GM19239 (cell line): ENCODE data around the gene IFT27.

Experiments used
- DNase-seq: peaks from one replicate; pipeline ENCODE4 v3.0.0; 2011; ENCODE audit warnings: low spot score; ENCODE audit not compliant: insufficient read length
- FAIRE-seq: peaks from 2 replicates; lab custom pipeline; 2011; peaks lifted over from hg19 to GRCh38; lab: Jason Lieb, UNC

The IFT27 gene

DNA sequence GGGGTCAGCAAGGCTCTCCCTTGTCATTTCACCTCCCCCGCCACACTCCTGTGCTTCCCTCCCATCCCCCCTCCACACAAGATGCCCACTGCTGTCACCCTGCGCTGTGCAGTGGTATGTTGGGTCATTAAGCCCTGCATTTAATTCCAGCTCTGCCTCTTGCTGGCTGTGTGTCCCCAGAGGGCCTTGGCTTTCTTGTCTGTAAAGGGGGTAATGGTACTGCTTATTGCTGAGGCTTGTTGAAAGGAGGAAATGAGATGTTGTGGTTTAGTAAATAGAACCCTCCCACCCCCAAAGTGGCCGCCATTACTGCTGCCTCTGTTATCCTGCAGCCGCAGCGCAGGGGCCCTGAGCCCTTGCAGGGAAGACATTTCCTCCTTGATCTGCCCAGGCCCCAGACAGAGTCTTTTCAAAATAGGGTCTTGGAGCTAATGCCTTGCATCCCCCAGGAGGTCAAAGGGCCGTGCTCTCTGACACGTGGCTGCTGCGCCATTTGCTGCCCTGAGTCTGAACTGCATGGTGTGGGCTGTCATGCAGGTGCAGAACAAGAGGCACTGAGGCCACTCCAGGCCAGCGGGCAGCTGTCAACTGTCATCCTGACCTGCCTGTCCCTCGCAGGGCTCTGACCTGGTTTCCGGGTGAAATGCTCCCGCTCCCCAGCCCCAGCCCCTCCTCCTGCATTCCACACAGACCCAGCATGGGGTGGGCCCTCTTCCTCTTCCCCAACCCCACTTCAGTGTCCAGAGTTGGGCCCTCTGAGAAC, 22.2 kb upstream of the IFT27 start:
- no peak for FAIRE-seq
- DNase-seq = no peak

DNA sequence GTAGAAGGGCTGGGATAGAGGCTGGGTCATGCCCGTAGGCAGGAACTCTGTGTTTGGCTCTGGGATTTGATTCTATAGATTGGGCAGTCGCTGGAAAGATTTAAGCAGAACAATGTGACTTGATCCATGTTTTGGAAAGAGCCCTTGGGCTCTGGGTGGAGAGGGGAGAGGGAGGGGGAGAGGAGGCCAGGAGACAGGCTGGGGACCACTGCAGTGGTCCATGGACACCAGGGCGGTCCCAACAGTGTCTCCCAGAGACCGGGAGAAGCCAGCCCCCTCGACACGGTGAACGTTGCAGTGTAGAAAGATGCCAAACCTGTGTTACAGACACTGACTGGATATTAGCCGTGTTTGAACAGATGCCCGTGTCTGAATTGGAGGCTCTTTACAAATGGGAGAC, 21.5 kb upstream of the IFT27 start:
- FAIRE-seq (no peak), DNase-seq (no peak)

DNA sequence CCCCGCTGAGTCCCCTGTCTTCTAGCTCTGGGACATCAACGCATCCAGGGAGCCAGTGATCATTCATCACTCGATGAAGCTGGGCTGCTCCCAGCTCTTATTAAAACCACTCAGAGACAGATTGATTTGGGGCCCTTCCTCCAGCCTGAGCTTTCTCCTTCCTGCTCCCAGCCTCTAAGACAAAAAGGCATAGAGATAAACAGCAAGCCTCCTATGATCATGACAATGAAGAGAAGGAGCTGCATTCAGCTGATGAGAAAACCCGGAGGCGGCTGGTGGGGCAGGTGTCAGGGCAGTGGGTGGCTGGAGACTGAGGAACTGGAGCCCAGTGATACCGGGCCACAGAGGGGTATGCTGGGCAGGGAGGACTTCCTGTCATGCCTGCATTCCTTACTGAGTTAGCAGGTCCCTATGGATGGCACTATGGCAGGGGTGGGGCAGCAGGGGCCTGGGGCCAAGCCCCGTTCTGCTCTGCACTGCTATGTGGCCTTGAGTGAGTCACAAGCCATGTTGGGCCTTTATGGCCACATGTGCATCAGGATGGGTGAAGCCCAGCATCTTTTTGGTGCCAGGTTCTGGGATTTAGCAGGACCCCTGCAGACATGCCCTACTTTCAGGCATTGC, 20.7 kb upstream of the IFT27 start:
- no peak for FAIRE-seq
- no peak for DNase-seq

DNA sequence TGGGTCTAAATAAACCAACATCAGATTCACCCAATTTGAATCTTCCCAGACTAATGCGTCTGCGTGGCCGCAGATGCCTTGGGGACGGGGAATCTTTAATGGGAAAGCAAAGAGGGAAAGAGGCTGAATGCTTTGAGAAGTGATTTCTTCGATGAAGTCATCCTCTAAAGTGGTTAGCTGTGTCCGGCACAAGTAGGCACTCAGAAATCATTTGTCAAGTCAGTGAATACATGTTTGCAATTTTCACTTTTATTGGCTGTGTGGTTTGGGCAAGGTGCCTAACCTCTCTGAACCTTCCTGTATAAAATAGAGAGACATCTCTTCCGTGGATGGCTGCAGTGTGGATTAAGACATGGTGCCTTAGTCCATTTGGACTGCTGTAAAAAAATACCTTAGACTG, 19.7 kb upstream of the IFT27 start:
- no peak for DNase-seq
- FAIRE-seq = no peak

DNA sequence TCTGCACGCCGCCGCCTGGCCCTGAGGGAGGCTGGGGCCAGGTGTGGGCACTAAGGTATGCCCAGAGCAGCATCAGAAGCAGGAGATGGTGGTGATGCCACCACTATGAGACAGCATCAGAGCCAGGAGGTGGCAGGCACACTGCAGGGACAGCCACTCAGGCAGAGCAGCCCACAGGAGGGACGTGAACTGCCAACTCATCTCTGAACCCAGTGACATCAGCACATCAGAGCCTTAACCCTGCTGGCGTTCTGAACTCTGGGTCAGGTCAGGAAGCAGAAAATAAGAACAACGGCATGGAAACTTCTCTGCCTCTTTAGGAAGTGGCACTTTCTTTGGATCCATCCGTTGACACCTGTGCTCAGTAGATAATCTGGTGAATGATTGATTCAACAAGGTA, 14.7 kb upstream of the IFT27 start:
- peak; percentile 80 for FAIRE-seq
- no peak for DNase-seq

DNA sequence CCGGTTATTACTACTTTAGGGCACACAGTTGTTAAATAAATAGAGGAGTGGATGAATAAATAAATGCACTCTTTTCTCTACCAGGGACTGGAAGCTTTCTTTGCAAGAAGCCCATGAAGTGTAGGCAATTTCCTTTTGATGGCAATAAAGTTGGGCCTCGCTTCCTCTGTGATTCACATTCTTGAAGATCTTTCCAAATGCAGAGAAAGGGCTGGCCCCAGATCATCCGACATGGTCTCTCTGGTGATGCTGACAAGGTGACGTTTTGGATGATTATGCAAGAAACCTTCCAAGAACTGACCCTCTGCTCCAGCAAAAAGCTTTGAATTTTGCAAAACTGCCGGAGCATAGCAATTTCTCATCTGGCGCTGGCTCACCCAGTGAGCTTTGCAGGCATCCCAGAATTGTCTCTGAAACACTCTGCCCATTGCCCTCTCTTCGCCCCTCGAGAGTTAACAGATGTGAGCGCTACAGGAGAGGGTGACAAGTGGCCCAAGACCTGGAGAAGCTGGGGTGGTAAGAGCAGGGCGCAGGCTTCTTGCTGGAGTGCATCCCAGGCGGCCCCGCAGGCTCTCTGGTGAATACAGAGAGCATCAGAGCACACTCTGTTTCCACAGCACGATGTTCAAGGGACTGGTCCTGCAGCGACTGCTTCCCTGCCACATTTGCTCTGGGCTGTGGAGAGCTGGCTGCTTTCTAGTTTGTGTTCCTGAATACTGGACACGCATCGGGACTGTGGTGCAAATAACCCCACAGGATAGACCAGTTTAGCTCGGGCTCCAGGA, 11.5 kb upstream of the IFT27 start:
- no peak for DNase-seq
- FAIRE-seq = no peak

DNA sequence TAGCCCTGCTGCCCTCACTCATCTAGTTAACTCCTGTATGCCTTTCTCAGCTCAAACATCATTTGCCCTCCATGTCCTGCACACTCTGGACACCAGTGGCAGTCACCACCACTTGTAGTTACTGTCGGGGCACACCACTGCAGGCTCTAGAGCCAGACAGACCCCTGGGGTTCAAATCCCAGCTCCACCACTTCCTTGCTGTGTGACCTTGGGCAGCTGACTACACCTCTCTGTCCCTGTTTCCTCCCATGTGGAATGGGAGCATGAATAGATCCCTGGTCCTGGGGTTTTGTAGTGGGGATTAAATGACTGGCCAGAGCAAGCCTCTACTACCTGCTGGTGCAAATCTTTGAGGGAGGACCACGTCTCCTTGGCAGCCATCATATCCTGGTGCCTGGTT, 7.8 kb upstream of the IFT27 start:
- no peak for FAIRE-seq
- DNase-seq = no peak

DNA sequence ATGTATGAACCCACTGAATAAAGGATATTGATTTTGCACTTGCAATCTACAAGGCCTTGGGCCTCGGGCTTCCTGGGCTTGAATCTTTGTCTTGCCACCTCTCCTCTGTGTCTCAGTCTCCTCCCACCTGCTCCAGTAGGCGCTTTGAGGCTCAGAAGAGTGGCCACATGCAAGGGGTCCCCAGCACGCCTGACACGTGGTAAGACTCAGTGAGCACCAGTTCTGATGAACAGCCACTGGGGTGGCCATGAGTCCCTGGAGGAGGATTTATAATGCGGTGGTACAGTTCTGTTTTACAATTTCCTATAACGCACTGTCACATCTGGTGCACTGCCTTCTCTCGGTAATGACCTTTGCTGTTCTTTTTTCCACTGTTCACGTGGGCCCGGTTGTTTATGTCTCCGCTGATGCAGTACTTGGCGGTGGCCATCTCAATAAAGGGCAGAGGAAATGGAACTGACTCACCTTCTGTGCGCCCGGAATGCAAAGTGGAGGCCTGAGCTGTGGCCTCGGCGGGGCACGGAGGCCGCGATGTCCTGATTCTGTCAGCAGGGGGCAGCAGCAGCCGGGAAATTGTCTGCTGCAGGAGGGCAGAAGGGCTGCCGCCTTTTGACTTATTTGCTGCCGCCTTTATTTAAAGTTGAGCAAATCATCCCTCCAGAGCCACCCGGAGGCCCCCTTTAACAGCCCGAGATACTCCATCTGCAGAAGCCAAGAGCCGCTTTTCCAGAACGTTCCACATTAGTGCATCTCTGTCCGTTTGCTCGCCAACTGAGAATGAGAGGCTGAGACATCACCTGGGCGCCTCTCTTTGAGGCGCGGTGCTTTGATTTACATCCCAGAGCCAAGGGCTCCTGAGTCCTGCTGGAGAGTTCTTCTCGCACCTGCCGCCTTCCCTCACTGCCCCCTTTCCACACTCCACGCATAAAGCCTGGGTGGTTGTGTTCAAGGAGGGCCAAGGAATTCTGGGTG, 6.0 kb upstream of the IFT27 start:
- DNase-seq (peak; percentile 79), FAIRE-seq (peak; percentile 97)

DNA sequence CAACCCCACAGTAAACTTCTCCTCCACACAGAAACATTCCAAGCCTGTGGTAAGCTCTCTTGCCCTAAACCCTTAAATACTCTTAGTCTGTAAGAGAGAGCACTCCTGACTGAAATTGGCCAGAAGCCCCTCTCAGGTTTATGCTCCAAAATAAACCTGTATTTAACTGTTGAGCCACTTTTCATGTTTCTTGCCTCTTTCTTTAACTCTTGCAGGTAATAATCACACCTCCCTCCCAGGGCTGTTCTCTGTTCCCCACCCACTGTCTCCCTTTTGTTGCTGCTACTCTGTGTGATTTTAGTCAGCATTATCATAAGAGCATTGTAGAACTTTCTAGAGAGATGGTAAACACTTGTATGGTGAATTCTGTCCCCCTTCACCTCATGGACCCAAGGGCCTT, 2.1 kb upstream of the IFT27 start:
- FAIRE-seq = no peak
- DNase-seq = no peak

DNA sequence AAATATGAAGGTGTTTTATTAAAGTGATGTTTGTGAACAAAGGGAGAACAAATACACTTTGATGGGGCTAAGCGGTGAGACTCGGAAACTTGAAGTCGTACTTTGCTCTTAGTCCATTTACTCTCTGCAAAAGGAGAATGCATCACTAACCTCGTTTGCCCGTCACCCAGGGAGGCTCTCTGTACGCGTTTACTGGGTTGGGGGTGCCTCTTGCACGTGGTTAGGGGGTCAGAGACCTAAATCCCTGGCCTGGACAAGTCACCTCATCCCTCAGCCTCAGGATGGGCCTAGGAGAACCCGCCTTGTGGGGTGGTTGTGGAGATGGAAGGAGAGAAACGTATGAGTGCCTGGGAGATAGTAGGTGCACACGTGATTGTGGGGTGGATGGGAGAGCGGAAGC, 803 bp upstream of the IFT27 start:
- FAIRE-seq = no peak
- no peak for DNase-seq

DNA sequence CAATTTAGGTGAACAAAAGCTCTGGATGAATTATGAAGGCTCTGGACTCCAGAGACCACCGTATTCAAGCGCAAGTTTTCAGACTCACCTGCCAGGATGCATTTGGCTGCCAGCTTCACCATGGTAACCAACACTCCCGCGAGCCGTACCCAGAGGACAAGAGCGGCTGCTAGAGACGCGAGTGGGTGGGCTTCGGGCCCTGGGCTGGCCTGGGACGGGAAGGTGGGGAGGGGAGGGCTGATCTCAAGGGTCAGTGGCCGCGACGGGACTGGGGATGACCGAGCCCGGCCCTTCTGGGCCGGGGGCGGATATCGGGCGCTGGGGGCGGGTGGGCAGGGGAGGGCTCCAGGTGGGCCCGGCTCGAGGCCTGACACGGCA, 344 bp downstream of the IFT27 start:
- FAIRE-seq = peak; percentile 80
- DNase-seq = no peak

DNA sequence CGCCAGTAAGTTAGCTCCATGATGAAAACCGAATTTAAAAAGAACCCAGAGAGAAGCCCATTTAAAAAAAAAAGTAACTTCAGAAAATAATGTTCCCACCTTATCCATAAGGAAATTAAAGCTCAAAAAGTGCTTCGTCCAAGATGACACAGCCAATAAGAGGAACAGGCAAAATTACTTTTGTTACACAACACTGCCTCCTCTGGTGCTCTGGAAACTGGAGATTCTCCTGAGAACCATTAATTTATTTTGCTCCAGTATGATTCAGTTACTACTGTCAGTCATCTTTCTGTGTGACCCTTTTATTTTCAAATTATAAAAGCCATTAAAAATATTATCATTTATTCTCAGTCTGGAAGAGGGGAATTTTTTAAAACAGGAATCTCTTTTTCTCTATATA, 2.0 kb downstream of the IFT27 start:
- FAIRE-seq (no peak), DNase-seq (no peak)

DNA sequence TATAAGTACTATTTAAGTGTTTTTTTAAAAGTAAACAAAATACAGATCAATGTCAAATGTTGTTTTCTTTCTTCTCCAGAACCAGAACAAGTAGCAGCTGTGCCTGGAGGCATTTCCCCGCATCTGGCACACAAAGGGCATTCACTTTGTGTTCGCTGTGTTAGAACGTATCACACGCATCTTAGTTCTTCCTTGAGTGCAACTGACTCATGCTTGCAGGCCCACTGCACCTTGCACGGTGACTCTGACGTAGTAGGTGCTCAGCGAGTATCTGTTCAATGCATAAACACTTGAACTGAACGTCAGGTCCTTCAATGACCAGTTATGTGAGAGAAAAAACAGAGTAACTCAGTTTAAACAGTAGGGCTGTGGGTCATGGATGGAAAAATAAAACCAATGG, 3.5 kb downstream of the IFT27 start:
- FAIRE-seq = no peak
- no peak for DNase-seq

DNA sequence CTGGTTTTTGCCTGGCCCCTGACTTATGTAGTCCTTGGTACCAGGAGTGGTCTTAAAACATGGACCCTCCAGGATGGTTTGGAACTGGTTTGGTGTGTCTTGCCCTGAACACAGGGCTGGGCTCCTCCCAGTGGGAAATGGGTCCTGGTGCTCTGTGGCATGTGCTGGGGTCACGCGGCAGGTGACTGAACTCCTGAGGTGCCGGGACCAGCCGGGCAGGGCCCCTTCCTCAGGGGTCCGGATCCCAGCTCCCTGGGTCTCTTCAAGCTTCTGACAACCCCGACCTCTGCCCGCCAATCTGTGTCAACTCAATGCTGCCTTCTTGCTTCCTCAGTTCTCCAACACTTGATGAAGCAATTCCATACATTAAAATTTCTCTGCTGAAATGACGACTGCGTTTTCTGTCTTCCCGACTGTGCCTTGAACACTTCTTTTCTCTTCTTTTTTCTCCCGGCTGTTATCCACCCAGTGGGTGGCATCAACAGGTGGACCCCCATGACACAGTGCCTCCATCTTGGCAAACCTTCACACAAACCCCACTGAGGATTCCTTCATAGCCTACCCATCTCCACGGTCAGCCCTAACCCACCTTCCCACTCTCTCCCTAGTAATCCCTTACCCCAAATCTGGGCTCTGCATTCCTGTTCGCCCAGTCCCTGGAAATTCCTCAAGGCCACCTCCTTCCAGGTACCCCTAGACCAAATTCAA, 4.4 kb downstream of the IFT27 start:
- DNase-seq = no peak
- FAIRE-seq = no peak

DNA sequence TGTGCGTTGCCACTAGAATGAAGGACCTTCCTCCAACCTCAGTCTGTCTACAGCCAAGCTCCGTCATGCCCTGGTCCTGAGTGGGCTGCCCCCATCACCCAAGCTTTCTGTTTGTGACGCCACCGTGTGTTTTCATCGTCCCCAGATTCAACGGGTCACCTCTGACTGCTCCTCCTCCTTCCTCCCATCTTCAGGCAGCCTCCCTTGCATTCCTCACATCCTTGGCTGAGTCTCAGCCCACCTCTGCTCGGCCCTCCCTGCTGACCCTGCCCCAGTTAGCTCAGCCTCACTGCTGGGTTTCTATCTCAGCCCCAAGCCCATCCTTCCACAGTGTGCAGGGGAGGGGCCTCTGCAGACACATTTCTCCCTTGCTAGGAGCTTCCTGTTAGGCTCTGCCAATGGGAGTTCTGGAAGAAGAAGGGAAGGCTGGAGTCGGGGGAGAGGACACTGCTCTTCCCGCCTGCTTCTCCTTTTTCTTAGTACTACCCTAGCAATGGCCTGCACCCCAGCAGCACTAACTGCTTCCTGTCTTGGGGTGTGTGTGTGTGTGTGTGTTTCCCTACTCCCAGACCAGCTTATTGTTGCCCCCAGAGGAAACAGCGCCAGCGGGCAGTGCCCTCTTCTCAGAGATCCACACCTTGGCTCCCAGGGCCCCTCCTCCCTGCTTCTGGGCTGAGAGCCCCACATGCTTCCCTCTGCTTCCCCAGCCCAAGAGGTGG, 5.2 kb downstream of the IFT27 start:
- FAIRE-seq = no peak
- no peak for DNase-seq

DNA sequence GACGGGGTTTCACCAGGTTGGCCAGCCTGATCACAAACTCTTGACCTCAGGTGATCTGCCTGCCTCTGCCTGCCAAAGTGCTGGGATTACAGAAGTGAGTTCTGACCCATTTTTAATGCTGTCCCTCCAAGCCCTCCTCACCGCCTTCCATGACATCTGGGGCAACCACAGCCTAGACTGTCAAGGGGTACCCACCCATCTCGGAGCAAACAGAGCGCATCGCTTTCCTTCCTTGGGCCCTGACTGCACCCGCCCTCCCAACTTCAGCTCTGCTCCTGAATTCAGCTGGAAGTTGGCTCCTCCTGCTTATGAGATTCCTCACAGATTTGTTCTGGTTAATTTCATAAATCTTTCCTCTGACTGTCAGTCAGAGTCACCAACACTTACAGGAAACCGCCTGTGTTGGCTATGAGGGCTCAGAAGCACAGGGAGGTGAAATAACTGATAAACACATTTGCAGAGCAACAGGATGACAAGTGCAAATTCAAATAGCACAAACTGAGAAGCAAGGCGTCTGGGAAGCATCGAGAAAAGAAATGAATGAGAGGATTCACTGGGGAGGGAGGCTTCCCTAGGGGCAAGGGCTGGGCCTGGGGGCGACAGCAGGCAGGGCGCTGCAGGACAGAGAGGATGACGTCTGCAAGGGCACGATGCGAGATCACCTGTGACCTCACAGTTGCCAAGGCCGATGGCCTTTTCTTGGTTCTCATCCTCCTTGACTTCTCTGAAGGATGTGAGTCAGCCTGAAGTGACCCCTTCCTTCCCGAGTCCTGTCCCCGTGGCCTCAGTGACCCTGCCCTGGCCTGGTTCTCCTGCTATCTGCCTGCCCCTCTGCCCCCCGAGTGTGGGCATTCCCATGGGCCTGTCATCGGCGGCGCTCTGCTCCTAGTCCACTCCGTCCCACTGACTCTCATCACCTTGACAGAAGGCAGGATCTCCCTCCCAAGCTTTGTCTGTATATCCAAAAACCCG, 6.1 kb downstream of the IFT27 start:
- FAIRE-seq = no peak
- DNase-seq = no peak

DNA sequence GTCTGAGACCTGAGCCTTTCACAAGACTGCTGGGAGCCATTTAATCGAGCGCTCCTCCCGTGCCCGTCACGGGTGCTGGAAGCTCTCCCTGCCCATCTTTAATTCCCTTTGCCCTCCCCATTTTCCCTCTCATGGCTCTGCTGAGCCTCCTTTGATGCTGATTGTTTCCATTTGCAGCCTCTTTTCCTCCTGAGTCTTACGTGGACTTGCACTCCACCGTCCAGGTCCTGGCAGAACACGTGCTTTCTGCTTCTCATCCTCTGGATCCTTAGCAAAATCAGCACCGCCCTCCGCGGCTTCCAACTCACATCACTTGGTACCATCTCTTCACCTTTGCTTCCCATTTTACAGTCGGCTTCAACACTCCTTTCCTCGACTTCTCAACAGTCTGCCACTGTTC, 7.3 kb downstream of the IFT27 start:
- no peak for FAIRE-seq

DNA sequence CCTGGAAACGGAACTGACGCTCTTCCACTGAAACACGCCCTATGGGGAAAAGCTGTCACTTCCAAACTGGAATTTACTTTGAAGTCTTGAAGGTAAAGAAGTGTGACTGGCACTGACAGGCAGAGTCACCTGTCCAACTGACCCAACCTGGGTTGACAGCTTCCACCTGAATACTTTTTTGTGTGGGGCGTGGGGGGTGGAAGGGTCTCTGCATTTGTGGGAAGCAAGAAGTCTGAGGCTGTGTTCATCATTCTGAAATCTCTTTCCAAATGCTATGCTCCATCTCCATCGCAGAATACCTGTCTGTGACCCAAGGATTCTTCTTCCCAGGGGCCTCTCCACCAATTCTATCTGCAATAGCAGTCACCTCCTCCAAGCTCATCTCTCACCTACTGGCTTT, 7.8 kb downstream of the IFT27 start:
- DNase-seq (no peak), FAIRE-seq (no peak)

More for the DNA sequence above, 7.3 kb downstream of the IFT27 start:
- no peak for DNase-seq
